NB4 (cell line): ENCODE data around the gene SNN.

Experiments used
- DNase-seq: peaks from one replicate; pipeline ENCODE4 v3.0.0; 2010; ENCODE audit warnings: low read depth
- H3K4me3 ChIP-seq: one replicate; pipeline ENCODE4 v1.5.1; 2011; ENCODE audit warnings: mild to moderate bottlenecking, low read depth, low read length, moderate library complexity
- CTCF ChIP-seq: IDR thresholded peaks from one replicate; pipeline ENCODE4 v1.5.1; 2012; ENCODE audit warnings: low read depth, low read length
- MAX ChIP-seq: IDR thresholded peaks from 2 replicates; pipeline ENCODE4 v1.6.1; 2011; ENCODE audit warnings: low read depth, low read length
- MYC ChIP-seq: IDR thresholded peaks from 2 replicates; pipeline ENCODE4 v1.6.1; 2011; ENCODE audit warnings: low read depth, low read length
- POLR2A ChIP-seq: IDR thresholded peaks from 2 replicates; pipeline ENCODE4 v1.6.1; 2011; ENCODE audit warnings: mild to moderate bottlenecking; ENCODE audit not compliant: insufficient read length; ENCODE audit errors: extremely low read depth

SNN gene

GRCh38 chr16:11681976-11682654, 13.9 kb downstream of the SNN start:
- DNase-seq = peak; percentile 24
- TF ChIP-seq POLR2A (no peak), CTCF (no peak), MYC (no peak), MAX (no peak)
- H3K4me3 ChIP-seq = no peak overlapping the region

GRCh38 chr16:11682655-11683096, 14.4 kb downstream of the SNN start:
- no peak overlapping the region for H3K4me3 ChIP-seq
- TF ChIP-seq CTCF = no peak
- no peak for TF ChIP-seq MYC
- TF ChIP-seq MAX = no peak
- no peak for TF ChIP-seq POLR2A
- peak; percentile 26 for DNase-seq

GRCh38 chr16:11683145-11683544, 14.9 kb downstream of the SNN start:
- no peak overlapping the region for H3K4me3 ChIP-seq
- TF ChIP-seq CTCF (no peak), POLR2A (no peak), MAX (no peak), MYC (no peak)
- no peak for DNase-seq

- no peak for DNase-seq
- H3K4me3 ChIP-seq = no peak overlapping the region
- TF ChIP-seq MAX = no peak
- TF ChIP-seq CTCF = no peak
- no peak for TF ChIP-seq MYC
- no peak for TF ChIP-seq POLR2A
These were observed 16.2 kb downstream of the SNN start for GRCh38 chr16:11684231-11685025.

- TF ChIP-seq CTCF = no peak
- TF ChIP-seq MAX = no peak
- TF ChIP-seq POLR2A = no peak
- TF ChIP-seq MYC = no peak
- DNase-seq = no peak
- H3K4me3 ChIP-seq = no peak overlapping the region
These were observed 17.8 kb downstream of the SNN start for GRCh38 chr16:11685844-11686618.
